ENCODE measurements around the gene EPHB1. TPM values are rescaled to one million over a fixed set of nuclear protein-coding genes. Genes with fewer than 3 reads are reported as not detected.

The EPHB1 gene
- total RNA-seq, 1 donor from 2014 or later = 3.8 TPM

DNA sequence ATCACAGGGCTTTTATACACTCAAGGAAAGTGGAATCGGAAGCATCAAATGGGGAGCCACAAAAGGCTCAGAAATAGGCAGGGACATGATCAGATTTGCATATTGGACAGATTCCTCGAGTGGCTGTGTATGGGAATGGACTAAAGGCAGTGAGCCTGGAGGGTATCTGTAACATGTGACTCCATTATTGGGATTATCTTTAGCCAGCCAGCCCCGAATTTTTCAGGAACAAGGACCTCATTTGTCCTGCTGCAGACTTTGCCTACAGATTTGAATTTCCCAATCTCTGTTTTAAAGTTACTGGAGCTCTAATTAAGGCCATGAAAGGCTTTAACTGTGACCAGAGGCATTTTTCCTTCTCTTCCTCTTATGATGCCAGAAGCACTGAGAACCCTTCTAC lies 26.9 kb upstream of the EPHB1 start:
- CTCF ChIA-PET = no interaction called here
- no peaks in the 10 kb centered on the region for H3K4me1 Mint-ChIP-seq
- DNase-seq (no peak), ATAC-seq (ENCODE audit: low read depth) (no peak)
- no peak overlapping the region for H3K27ac Mint-ChIP-seq
- TF ChIP-seq, protein P1, sequence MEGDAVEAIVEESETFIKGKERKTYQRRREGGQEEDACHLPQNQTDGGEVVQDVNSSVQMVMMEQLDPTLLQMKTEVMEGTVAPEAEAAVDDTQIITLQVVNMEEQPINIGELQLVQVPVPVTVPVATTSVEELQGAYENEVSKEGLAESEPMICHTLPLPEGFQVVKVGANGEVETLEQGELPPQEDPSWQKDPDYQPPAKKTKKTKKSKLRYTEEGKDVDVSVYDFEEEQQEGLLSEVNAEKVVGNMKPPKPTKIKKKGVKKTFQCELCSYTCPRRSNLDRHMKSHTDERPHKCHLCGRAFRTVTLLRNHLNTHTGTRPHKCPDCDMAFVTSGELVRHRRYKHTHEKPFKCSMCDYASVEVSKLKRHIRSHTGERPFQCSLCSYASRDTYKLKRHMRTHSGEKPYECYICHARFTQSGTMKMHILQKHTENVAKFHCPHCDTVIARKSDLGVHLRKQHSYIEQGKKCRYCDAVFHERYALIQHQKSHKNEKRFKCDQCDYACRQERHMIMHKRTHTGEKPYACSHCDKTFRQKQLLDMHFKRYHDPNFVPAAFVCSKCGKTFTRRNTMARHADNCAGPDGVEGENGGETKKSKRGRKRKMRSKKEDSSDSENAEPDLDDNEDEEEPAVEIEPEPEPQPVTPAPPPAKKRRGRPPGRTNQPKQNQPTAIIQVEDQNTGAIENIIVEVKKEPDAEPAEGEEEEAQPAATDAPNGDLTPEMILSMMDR (IDR thresholded peaks at IDR 0.05) = no peak
- no peaks in the 10 kb centered on the region for H3K36me3 Mint-ChIP-seq (ENCODE audit: low read depth)
- intact Hi-C loops (cut with micrococcal nuclease) = no loop called here
- H3K9me3 Mint-ChIP-seq = peaks cover 2% of the 10 kb centered on the region
- no peaks in the 10 kb centered on the region for H3K27me3 Mint-ChIP-seq
- no peak overlapping the region for H3K4me3 Mint-ChIP-seq
- POLR2A ChIA-PET = no interaction called here

DNA sequence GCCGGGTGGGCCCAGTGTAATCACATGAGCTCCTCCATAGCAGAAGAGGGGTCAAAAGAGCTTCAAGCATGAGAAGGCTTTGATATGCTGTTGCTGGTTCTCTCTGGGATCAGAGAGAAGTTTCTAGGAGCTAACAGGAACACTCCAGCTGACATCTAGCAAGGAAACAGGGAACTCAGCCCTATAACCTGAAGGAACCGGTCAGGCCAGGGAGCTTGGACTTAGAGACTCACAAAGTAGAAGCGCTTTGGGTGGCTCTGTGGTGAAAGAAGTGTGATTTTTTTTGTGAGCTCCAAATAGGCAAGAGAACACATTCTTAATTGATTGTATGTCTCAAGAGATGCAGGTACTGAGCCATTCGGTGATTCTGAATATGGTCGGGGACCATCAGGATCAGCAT lies 26.2 kb upstream of the EPHB1 start:
- Mint-ChIP-seq H3K36me3 (ENCODE audit: low read depth) (no peaks in the 10 kb centered on the region), H3K4me1 (no peaks in the 10 kb centered on the region), H3K27ac (no peak overlapping the region), H3K27me3 (no peaks in the 10 kb centered on the region), H3K4me3 (no peak overlapping the region), H3K9me3 (peaks cover 2% of the 10 kb centered on the region)
- ATAC-seq (ENCODE audit: low read depth) = no peak
- TF ChIP-seq, protein P1 (IDR thresholded peaks at IDR 0.05) = no peak
- CTCF ChIA-PET = no interaction called here
- no peak for DNase-seq
- POLR2A ChIA-PET = no interaction called here
- intact Hi-C loops (cut with micrococcal nuclease) = no loop called here

DNA sequence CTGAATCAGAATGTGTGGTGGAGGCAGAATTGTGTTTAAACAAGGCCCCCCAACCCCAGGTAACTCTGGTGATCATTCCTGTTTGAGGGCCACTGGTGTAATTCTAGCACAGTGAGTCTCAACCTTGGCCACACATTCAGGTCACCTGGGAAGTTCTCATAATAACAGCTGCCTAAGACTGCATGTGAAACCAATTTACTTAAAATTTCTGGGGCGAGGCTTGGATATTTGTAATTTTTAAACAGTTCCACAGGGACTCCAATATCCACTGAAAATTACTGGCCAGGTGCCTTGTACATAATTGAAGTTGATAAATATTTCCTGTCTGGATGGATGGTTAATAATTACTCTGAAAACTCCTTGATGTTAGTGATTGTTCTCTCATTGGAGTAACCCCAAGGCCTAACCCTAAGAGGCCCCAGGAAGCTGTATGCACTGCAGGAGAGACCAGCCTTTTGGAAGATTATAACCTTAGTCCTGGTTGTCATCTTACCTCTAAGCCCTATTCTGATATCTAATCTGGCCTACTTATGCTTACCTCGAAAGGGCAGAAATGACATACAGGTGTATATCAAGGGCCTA lies 25.7 kb upstream of the EPHB1 start:
- TF ChIP-seq, protein P1 (IDR thresholded peaks at IDR 0.05) = no peak
- H3K27me3 Mint-ChIP-seq = no peaks in the 10 kb centered on the region
- H3K4me1 Mint-ChIP-seq = no peaks in the 10 kb centered on the region
- DNase-seq = no peak
- CTCF ChIA-PET = no interaction called here
- no peak overlapping the region for H3K27ac Mint-ChIP-seq
- POLR2A ChIA-PET = no interaction called here
- no peak overlapping the region for H3K4me3 Mint-ChIP-seq
- H3K36me3 Mint-ChIP-seq (ENCODE audit: low read depth) = no peaks in the 10 kb centered on the region
- ATAC-seq (ENCODE audit: low read depth) = no peak
- intact Hi-C loops (cut with micrococcal nuclease) = no loop called here
- H3K9me3 Mint-ChIP-seq = peaks cover 2% of the 10 kb centered on the region

DNA sequence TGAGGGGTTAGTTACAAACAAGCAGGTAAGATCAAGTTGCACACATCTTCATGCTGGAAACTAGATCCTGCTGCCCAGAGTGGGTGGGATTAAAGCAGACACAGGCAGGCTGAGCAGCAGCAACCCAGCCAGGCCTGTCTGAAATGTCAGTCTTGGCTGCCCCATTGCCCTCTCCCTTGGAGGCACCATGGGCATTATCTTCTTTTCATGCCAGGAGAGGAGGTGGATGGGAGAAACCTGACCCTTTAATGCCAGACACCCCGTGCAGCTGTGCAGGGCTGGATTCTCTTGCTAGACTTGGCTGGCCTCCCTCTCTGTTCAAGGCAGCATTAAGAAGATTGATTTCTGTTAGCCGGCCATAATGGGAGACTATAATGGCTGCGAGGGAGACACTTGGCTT lies 23.0 kb upstream of the EPHB1 start:
- H3K27ac Mint-ChIP-seq = no peak overlapping the region
- no peak overlapping the region for H3K4me3 Mint-ChIP-seq
- H3K9me3 Mint-ChIP-seq = peaks cover 2% of the 10 kb centered on the region
- H3K27me3 Mint-ChIP-seq = no peaks in the 10 kb centered on the region
- intact Hi-C loops (cut with micrococcal nuclease) = no loop called here
- DNase-seq = no peak
- no peak for ATAC-seq (ENCODE audit: low read depth)
- no peaks in the 10 kb centered on the region for H3K4me1 Mint-ChIP-seq
- ChIA-PET POLR2A (no interaction called here), CTCF (no interaction called here)
- no peaks in the 10 kb centered on the region for H3K36me3 Mint-ChIP-seq (ENCODE audit: low read depth)
- TF ChIP-seq, protein P1 (IDR thresholded peaks at IDR 0.05) = no peak

DNA sequence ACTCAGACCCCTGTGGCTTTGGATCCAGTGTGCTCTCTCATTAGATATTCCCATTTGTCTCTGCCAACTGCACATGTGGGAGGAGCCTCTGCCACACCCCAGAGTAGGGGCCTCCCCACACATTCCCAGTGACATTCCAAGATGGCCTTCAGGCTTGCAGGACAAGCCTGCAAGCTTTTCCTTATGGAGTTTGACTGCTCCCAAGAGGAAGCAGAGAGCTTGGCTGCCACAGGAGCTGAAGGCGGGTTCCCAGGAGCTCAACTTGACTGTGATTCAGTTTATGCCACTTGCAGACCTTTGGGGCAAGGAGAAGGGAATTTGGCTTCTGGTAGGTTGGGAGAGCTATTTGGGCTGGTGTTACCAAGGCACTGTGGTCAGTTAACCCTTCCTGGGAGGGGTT lies 22.5 kb upstream of the EPHB1 start:
- TF ChIP-seq, protein P1 (IDR thresholded peaks at IDR 0.05) = no peak
- H3K27ac Mint-ChIP-seq = no peak overlapping the region
- no peaks in the 10 kb centered on the region for H3K36me3 Mint-ChIP-seq (ENCODE audit: low read depth)
- peaks cover 2% of the 10 kb centered on the region for H3K9me3 Mint-ChIP-seq
- ATAC-seq (ENCODE audit: low read depth) (no peak), DNase-seq (no peak)
- ChIA-PET POLR2A (no interaction called here), CTCF (no interaction called here)
- intact Hi-C loops (cut with micrococcal nuclease) = no loop called here
- no peaks in the 10 kb centered on the region for H3K4me1 Mint-ChIP-seq
- no peak overlapping the region for H3K4me3 Mint-ChIP-seq
- H3K27me3 Mint-ChIP-seq = no peaks in the 10 kb centered on the region
